PFSK-1 (cell line): ENCODE data around the gene EDN1.

Experiments used
- POLR2AphosphoS5 ChIP-seq: IDR thresholded peaks from 2 replicates; pipeline ENCODE4 v1.6.1; 2012; ENCODE audit warnings: low read depth, mild to moderate bottlenecking, control low read depth, low read length, moderate library complexity
- TAF1 ChIP-seq: IDR thresholded peaks from 2 replicates; pipeline ENCODE4 v1.6.1; 2012; ENCODE audit warnings: low read length, control low read depth, borderline replicate concordance; ENCODE audit not compliant: insufficient read depth

- TF ChIP-seq POLR2AphosphoS5 (no peak), TAF1 (no peak)
Observed at GRCh38 chr6:12280902-12281301, 9.3 kb upstream of the EDN1 start.
